ENCODE data around the gene SPP1.
A peak's percentile ranks its signal among the peaks of the same experiment; 100 is the strongest.

The SPP1 gene

GRCh38 chr4:87956501-87956900 is 19.0 kb upstream of the SPP1 start:
- DNase-seq (ENCODE audit: low spot score): no peak

GRCh38 chr4:87957061-87957460 is 18.5 kb upstream of the SPP1 start:
- DNase-seq (ENCODE audit: low spot score): no peak

- no peak for DNase-seq (ENCODE audit: low spot score)
These were observed 13.5 kb upstream of the SPP1 start for GRCh38 chr4:87961993-87962392.

- DNase-seq (ENCODE audit: low spot score): no peak
These were observed 12.9 kb upstream of the SPP1 start for GRCh38 chr4:87962398-87963146.

GRCh38 chr4:87965501-87965975 is 10.0 kb upstream of the SPP1 start:
- DNase-seq (ENCODE audit: low spot score): no peak

- no peak for DNase-seq (ENCODE audit: low spot score)
These were observed 9.4 kb upstream of the SPP1 start for GRCh38 chr4:87966095-87966496.

- DNase-seq (ENCODE audit: low spot score): no peak
These were observed 8.3 kb upstream of the SPP1 start for GRCh38 chr4:87967193-87967592.

GRCh38 chr4:87970121-87970520 is 5.4 kb upstream of the SPP1 start:
- DNase-seq (ENCODE audit: low spot score): no peak

GRCh38 chr4:87971866-87972265 is 3.6 kb upstream of the SPP1 start:
- no peak for DNase-seq (ENCODE audit: low spot score)

GRCh38 chr4:87973283-87974169 is 2.0 kb upstream of the SPP1 start:
- DNase-seq (ENCODE audit: low spot score): peak; percentile 37

GRCh38 chr4:87974856-87975462 is 555 bp upstream of the SPP1 start:
- DNase-seq (ENCODE audit: low spot score): no peak

- DNase-seq (ENCODE audit: low spot score): no peak
These were observed 2.2 kb downstream of the SPP1 start for GRCh38 chr4:87977521-87978278.

GRCh38 chr4:87978681-87979080 is 3.2 kb downstream of the SPP1 start:
- no peak for DNase-seq (ENCODE audit: low spot score)

GRCh38 chr4:87979810-87980209 is 4.3 kb downstream of the SPP1 start:
- no peak for DNase-seq (ENCODE audit: low spot score)

GRCh38 chr4:87981486-87981885 is 6.0 kb downstream of the SPP1 start:
- DNase-seq (ENCODE audit: low spot score): no peak

GRCh38 chr4:87982036-87982435 is 6.5 kb downstream of the SPP1 start:
- no peak for DNase-seq (ENCODE audit: low spot score)

GRCh38 chr4:87982446-87983010 is 7.0 kb downstream of the SPP1 start:
- no peak for DNase-seq (ENCODE audit: low spot score)

- DNase-seq (ENCODE audit: low spot score): no peak
These were observed 8.5 kb downstream of the SPP1 start for GRCh38 chr4:87983996-87984395.

- DNase-seq (ENCODE audit: low spot score): peak; percentile 48
These were observed 9.8 kb downstream of the SPP1 start for GRCh38 chr4:87985097-87985886.

GRCh38 chr4:87985887-87986200 is 10.3 kb downstream of the SPP1 start:
- DNase-seq (ENCODE audit: low spot score): no peak

- DNase-seq (ENCODE audit: low spot score): no peak
These were observed 11.0 kb downstream of the SPP1 start for GRCh38 chr4:87986508-87986907.

Data from activated CD4-positive, alpha-beta T cell treated with anti-CD3 and anti-CD28 coated beads, Interleukin-2, Interleukin-4, amounts not matched to agents 100 ng/mL and 50 ng/mL, durations not matched to agents 16 hours and 8 hours (primary cell).